HuH-7.5 (cell line): ENCODE data around the gene SPI1.

Source experiments
- DNase-seq: peaks from one replicate; pipeline ENCODE4 v3.0.0; 2011; ENCODE audit warnings: low spot score

Gene SPI1

DNA sequence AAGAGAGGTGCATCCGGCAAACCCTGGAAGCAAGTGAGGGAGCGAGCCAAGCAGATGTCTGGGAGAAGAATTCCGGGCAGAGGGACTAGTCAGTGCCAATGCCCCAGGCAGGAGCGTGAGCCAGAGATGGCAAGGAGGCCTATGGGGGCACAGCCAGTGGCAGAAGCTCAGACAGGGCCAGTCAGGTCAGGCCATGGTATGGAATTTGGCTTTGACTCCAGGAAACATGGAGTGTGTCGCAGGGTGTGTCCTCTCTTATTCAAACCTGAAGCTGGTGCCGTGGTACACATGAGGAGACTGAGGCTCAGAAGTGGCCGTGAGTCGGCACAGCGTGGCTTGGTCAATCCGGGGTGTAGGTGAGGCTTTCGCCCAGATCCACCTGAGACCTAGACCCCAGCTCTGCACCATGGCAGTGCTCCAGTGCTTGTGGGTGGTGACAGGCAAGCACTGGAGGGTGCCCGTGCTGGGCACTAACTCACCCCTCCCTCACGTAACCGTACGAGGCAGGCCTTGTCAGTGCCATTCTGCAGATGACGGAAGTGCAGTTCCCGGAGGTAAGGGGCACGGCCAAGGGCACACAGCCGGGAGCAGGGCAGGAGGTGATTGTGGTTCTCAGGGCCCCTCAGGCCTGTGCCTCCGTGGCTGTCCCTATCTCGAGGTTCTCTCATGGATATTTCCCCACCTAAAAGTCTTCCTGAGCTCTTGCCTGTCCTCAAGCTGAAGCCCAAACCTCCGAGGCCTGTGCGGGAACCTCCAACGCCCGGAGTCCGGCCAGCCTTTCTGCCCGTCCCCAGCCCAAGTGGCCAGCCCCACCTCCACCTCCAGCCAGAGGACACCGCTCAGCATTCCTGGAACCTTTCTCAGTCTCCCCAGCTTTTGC is 10.6 kb upstream of the SPI1 start:
- no peak for DNase-seq

DNA sequence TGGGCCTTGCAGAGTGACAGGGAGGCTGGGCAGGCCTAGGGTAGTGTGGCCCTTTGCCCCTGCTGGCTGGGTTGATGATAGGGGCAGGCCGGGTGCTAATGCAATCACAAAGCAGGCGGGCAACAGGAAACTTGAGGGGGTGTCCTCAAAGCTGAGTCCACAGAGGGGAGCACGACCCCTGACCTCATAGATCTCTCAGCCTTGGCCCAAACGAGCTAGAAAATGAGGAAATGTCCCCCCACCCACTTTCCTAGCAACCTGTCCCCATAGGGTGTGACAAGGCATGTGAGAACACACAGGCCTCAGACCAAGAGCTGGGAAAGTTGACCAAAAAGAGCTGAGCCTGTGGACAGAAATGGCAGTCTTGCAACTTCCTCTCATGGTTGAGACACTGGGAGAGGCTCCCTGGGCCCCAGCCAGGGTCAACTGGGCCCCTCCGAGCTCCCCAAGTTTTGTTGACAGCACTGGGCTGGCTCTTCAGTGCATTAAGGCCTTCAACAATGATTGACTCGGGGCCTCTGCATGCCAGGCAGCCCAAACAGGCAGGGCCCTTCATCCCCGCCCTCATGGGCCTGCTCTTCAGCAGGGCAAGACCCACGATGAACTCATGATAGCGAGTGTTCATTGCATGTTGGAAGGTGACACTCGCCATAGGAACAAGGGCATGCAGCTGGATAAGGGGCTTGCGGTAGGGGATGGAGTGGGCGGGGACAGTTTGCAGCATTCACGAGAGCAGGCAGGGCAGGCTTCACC is 9.8 kb upstream of the SPI1 start:
- no peak for DNase-seq

DNA sequence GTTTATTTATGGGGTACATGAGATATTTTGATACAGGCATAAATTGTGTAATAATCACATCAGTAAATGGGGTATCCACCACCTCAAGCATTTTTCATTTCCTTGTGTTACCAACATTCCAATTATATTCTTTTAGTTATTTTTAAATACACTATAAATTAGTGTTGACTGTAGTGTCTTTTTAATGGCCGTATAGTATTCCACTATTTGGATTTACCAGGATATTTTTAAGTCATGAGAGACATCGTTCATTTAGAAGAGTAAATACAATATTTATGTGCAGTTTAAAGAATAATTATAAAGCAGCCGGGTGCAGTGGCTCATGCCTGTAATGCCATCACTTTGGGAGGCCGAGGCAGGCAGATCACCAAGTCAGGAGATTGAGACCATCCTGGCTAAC is 6.2 kb upstream of the SPI1 start:
- DNase-seq = no peak

DNA sequence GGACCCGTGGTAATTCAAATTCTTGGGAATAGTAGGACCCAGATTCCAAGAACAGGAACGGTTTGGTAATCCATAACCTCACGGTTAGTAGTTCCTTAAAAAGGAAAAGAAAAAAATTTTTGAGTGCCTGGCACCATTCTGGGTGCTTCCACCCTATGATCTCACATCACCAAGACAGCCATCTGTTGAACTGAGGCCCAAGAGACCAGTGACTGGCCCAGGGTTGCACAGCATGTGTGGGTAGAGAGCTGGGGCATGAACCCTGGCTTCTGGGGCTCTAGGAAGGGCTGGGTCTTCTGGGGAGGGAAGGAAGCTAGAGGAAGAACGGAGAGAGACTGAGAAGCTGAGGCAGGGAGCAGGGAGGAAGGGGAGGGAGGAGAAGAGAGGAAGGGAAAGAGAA is 4.7 kb upstream of the SPI1 start:
- DNase-seq = no peak

DNA sequence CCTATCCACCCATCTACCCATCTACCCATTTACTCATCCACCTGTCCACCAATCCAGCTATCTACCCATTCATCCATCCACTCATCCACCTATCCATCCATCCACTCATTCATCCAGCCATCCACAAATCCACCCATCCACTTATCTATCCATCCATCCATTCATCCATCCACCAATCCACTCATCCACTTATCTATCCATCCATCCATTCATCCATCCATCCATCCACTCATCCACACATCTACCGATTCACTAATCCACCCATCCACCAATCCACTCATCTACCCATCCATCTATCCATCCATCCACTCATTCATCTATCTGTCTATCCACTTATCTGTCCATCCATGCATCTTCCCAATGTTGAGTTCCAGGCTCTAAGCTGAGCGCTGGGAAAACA is 1.7 kb upstream of the SPI1 start:
- DNase-seq = no peak

DNA sequence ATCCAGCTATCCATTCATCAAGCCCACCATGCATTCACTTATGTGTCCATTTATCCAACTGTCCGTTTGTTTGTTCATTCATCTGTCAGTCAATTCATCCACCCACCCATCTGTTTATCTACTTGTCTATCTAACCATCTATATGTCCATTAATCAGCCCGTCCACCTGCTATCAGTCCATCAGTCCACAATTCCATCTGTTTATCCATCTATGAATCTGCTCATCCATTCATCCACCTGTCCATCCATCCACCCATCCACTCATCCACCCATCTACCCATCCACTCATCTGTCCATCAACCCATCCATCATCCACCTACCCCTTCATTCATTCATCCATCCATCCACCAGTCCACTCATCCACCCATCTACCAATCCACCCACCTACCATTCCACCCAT is 970 bp upstream of the SPI1 start:
- DNase-seq = no peak

DNA sequence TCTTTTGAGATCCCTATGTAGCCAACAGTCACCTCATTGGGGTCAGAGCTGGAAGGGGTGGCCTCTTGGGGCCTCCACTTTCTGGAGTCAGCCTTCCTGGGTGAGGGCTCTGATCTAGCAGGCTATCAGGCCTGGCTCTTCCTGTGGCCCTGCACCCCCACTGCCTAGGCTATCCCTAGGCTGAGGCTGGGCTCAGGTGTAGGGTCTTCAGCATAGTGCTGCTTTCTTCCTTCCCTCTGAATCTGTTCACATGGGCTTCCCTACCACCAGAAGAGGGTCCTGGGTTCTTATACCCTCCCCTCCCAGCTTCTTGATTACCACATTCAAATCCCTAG is 456 bp upstream of the SPI1 start:
- no peak for DNase-seq

DNA sequence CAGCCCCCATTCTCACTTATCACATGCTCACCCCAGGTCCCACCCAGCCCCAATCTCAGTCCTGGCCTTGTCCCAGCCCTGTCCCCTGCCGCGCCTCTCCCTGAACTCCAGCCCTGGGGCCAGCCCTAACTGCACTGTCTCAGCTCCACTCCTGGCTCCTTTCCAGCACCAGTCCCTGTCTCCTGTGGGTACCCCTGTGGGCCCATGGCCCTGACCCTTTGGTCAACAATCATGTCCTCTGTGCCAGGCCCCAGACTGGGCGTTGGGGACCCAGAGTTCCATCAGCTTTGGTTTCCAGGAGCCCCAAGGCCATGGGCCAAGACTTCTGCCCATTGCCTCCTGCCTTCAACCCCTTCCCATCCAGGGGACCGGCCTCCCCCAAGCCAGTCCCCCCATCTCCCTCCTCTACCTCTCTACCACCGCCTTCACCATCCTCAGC is 757 bp downstream of the SPI1 start:
- no peak for DNase-seq

DNA sequence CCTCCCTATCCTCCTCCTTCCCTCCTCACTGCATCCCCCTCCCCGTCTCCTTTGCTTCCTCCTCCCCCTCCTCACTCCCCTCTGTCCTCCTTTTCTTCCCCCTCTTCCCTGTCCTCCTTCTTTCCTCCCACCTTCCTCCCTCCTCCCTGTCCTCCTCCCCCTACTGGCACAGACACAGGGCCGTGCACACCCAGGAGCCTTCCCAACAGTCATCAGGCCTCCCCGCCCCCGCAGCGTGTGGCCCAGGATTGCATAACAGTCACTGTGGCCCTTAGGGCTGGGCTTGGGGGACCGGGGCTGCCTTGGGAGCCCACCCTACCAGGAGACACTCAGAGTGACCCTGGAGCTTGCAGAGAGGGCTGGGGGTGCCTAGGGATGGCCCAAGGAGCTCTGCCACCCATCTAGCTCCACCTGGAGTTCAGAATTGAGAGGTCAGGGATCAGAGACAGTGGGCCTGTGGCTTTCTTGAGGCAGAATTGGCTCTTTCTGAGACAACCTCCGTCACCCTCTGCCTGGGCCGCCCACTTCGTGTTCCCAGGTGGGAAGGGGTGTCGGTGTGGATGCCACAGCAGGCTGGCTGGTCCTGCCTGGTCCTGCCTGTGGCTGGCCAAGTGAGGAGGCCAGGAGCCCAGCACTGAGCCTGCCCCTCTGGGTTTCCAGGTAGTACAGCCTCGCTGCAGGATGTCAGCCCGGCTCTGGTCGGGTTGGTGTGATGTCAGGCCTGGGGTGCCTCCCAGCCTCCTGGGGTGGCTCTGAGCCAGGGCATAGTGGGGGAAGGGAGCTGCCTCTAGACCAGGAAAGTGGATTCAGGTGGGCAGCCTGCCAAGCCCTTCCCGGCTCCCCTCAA is 1.6 kb downstream of the SPI1 start:
- no peak for DNase-seq

DNA sequence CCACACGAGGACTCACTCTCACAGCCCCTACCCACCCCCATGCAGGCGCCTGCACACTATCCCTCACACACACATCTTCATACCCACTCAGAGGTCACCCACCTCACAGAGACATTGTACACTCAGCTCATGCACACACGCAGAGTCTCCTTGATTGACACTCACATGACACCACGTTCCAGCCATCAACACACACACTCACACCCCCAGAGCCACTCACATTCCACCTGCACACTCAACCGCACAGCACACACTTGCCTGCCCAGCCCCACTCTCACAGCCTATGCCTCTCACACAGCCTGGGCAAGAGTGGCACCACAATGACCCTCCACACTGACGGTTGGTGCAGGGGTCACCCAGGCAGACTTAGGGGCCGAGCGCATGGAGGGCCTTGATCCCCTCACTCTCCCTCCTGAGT is 2.2 kb downstream of the SPI1 start:
- DNase-seq = no peak

DNA sequence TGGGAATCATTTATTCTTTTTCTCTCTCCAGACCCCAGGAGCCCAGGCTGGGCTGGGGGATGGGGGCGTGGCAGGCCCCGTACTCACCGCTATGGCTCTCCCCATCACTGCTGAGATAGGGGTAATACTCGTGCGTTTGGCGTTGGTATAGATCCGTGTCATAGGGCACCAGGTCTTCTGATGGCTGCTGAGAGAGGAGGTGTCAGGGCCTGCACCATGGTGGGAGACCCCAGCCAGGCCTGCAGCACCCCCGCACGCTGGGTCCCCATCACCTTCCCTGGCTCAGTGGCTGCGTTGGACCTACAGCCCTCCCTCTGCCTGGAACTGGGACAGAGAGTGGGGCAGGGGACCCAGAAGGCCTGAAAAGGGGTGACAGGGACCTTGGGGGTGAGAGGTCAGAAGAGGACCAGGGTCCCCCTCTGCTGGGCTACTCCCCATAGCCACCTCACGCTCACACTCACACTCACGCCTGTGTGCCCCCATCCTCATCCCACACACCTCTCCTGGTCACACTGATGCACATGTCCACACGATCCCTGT is 2.7 kb downstream of the SPI1 start:
- DNase-seq = no peak

DNA sequence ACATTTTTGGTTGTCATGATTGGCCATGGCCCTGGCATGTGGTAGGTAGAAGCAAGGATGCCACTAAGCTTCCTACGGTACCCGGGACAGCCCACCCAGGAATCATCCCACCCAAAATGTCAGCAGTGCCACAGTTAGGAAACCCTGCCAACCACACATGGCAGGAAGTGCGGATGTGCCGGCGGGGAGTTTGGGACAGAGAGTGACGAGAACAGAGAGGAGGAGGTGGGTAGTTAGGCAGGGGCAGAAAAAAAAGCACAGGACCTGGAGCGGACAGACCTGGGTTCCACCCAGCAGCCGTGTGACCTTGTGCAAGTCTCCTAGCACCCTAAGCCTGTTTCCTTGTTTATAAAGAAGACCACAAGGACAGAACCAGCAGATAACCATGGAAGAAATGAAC is 3.3 kb downstream of the SPI1 start:
- no peak for DNase-seq

DNA sequence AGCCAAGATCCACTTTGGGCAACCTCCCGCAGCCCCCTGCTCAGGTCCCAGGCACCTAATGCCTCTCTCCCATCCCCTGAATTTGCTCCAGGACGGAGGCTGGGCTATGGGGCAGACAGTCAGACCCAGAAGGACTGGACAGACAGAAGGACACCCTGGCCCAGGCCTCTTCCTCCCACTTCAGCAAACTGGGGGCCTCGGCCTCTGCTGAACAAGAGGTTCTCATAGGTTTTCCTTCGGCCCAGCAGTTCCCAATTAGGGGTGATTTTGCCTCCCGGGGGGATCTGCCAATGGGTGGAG is 3.7 kb downstream of the SPI1 start:
- DNase-seq = no peak

DNA sequence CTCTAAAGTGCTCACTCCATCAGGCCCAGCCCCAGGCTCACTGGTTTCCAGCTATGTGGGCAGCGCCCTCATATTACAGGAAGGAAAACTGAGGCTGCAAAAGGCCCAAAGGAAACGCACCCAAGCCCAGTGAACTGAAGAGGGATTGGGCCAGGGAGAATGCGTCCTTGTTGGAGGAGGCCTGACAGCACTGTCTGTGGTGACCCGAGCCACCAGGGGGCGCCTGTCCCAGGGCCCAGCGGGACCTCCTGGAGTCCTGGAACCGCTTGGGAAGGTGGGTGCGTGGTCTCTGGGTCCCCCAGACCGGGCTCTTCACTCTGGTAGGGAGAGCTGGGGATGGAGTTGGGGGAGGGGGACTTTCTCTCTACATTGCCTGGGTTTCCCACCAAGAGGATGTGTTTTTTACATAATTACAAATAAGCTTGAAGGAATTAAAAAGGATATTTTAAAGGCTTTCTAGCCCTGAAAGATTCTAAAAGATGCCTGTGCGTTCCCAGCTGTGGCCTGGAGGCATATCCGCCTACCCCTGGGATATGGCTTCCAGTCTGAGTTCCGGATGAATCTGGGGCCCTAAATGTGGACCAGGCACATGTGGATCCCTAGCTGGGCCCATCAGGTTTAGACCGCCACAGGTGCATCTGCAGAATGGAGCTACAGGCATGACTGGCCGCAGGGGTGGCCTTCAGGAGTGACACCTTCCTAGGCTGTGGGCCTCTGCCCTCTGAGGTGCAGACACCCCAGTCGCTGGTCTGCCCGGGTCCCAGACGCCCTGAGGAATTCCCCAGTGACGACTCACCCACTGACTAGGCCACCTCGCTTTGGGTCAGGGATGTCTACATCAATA is 4.2 kb downstream of the SPI1 start:
- peak; percentile 81 for DNase-seq

DNA sequence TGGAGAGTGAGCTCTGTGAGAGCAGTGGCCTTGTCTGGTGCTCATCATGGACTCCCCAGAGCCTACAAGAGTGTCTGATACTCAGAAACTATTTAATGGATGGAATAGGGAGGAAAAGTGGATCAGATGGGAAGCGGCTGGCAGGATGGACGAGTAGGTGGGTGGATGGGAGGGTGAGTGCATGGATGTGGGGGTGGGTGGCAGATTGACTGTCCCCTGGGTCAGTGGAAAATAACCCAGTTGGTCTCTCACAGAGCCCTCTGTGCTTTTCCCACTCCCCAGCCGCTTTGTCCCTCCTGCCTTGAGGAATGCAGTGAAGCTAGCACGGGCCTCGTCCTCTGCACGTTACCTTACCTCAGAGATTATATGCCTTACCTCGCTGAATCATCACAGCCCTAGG is 5.9 kb downstream of the SPI1 start:
- DNase-seq = no peak

DNA sequence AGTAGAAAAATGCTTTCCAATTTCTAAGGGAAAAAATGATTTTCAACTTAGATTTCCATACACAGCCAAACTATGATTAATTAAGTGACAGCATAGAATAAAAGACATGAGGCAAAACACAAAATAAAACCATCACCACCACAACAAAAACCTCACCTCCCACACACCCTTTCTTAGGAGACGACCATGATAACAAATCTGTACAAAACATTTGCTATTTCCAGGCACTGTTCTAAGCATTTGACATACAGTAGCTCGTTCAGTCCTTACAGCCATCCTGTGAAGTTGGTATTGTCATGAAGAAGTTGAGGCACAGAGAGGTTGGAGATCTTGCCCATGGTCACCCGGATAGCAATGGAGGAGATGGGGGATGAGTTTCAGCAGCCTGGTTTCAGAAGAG is 8.7 kb downstream of the SPI1 start:
- DNase-seq = no peak

DNA sequence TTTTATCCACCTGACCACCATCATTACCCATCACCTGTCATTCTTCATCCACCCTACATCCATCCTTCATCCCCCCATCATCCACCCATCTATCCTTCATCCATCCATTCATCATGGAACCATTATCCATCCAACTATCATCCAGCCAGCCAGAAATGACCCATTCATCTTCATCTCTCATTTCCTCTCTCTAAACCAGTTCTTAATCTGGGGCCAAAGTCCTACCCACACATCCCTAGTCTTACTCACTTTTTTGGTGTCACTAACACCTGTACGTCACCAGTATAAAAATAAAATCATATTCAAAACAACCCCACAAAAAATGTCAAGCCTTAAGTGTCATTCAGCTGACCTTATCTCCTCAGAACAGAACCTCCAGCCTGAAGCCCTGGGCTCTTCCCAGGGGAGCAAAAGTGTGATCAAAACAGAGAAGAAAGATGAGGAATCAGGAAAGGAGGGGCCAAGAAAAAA is 12.3 kb downstream of the SPI1 start:
- no peak for DNase-seq

DNA sequence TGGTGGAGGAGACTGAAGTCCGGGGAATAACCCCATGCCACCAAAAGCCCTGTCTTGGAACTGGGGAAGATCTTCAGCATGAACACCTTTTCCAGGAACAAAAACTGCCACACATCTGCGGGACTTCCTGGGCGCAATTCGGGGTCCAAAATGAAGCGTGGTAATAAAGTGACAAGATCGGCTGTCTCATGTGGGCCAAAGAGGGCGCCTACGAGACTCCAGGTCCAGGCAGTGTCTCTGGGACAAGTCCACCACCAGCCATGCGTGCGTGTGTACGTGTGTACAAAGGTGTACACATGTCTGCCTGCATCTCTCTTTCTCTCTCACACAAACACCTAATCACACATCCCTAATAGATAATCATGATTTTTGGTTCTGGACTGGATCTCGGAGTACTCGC is 16.9 kb downstream of the SPI1 start:
- DNase-seq = no peak

DNA sequence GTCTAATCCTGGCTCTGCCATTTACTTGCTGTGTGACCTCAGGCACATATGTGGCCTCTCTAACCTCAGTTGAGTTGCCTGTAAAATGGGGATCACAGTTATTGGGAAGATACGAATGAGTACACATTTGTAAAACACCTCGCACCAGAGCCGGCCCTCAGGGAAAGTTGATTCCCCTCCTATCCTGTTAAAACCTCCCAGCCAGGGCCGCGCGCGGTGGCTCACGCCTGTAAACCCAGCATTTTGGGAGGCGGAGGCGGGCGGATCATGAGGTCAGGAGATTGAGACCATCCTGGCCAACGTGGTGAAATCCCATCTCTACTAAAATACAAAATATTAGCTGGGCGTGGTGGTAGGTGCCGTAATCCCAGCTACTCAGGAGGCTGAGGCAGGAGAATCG is 18.0 kb downstream of the SPI1 start:
- DNase-seq = no peak

DNA sequence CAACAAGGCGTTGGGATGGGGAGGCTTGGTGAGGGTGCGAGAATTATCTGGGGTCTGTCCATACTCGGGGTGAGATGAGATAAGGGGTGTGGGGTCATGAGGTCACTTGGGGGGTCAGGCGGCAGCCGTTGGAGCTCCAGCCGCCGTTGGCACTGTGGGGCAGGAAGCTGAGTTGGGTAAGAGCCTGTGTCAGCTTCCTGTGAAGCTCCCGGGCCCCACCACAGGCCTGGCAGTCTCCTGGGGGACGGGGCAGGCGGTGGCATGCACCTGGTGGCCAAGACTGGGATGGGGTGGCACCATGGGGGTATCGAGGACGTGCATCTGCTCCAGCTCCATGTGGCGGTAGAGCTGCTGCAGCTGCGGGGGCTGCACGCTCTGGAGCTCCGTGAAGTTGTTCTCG is 18.8 kb downstream of the SPI1 start:
- no peak for DNase-seq

DNA sequence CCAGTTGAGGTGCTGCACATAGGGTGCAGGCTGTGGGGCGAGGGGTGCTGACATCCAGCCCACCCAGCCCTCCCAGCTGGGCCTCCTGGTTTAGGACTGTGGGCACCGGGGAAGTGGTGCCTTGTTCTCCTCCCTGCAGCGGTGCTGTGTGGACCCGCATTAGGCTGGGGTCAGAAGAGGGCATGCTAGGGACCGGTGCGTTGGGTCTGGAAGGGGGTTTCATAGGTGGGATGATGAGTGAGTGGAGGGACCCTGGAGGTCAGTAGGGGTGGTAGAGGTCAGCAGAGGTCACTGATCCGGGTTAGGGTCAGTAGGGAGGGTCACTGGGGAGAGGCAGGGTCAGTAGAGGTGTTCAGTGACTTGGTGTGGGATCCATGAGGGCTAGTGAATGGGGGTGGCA is 19.2 kb downstream of the SPI1 start:
- DNase-seq = no peak

DNA sequence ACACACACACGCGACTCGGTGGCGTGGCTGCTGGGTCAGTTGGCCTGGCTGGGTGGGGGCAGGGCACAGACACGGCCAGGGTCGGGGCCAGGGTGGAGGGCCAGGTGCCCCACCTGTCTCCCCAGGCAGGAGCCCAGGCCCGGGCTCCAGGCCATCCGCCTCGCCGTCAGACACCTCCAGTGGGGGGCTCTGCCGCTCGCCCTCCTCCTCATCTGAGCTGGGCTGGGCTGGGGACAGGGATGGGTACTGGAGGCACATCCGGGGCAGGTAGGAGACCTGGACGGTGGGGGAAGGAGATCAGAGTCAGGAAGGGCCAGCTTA is 19.7 kb downstream of the SPI1 start:
- DNase-seq = no peak
